Endothelial cell of umbilical vein (primary cell): Measurements from ENCODE around the gene ABHD8.
A peak's percentile ranks its signal among the peaks of the same experiment; 100 is the strongest.

Experiments
- CTCF ChIP-seq, 2 donors: IDR thresholded peaks; 1 replicate in 1 of 2; 2 replicates in 1 of 2; pipeline ENCODE4 v1.5.1; 2011; ENCODE audit warnings: low read length in 2 of 2, mild to moderate bottlenecking in 2 of 2, moderate library complexity in 2 of 2, control low read depth in 1 of 2, inconsistent platforms in 1 of 2, low read depth in 1 of 2; ENCODE audit not compliant: insufficient read depth in 1 of 2; ENCODE audit errors: extremely low read depth in 1 of 2
- EZH2 ChIP-seq: IDR thresholded peaks from 2 replicates; pipeline ENCODE4 v1.6.1; 2012; ENCODE audit warnings: borderline replicate concordance, low read depth, mild to moderate bottlenecking, moderate library complexity, low read length, inconsistent platforms; ENCODE audit not compliant: severe bottlenecking
- JUN ChIP-seq: IDR thresholded peaks from 2 replicates; pipeline ENCODE4 v1.6.1; 2011; ENCODE audit warnings: borderline replicate concordance, low read depth; ENCODE audit not compliant: insufficient read length, insufficient read depth
- MYC ChIP-seq: IDR thresholded peaks from one replicate; pipeline ENCODE4 v1.6.1; 2011; ENCODE audit warnings: mild to moderate bottlenecking, low read depth, low read length
- POLR2A ChIP-seq: IDR thresholded peaks from 2 replicates; pipeline ENCODE4 v1.6.1; 2012; ENCODE audit warnings: low read depth, mild to moderate bottlenecking, control low read depth, low read length
- POLR2AphosphoS5 ChIP-seq: IDR thresholded peaks from 2 replicates; pipeline ENCODE4 v1.6.1; 2012; ENCODE audit warnings: low read depth, mild to moderate bottlenecking, control low read depth, low read length, moderate library complexity; ENCODE audit not compliant: insufficient read depth
- TF ChIP-seq, protein P1 (sequence below): IDR thresholded peaks from 2 replicates; pipeline ENCODE4 v1.6.1; 2011; ENCODE audit not compliant: insufficient read depth, insufficient read length

DNA sequence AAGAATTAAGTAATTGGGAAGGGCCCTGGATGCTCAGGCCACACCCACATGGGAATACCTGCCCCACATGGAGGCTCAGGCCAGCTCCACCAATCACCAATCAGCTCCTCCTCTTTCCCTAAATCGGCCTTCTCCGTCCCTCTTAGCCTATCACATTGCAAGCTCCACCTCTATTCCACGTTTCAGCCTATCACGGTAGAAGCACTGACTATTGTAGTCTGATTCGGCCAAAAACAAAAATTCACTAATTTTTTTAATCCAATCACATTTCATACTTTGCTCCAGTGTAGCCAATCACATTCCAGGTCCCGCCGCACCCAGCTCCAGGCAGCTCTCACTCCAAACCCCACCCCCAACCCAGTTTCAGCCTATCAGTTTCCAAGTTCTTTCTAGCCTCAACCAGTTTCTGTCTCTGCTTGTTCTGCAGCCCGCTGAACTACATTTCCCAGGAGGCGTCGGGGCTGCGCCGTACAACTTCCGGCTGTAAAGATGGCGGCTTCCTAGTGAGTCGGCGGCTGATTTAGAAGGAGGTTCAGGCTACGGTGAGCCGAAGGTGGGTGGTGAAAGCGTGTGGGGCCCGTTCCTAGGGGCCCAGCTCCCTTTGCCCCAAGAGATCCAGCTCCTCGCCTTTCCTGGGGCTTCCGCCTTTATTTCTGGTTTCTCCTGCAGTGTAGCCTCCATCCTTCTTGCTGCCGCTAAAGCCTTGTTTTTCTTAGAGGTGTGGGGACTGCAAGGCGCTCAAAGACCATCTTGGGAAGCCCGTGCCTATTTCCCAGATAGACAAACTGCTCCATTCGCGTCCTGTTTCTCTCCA lies 36.0 kb downstream of the ABHD8 start, which contains the start of gene BABAM1:
- TF ChIP-seq CTCF (IDR thresholded peaks at IDR 0.05; ENCODE audit: extremely low read depth in 1 of 2, insufficient read depth in 1 of 2, low read depth in 1 of 2, low read length in 2 of 2), result no peak
- TF ChIP-seq POLR2A, result peak; percentile 82
- TF ChIP-seq, protein P1, sequence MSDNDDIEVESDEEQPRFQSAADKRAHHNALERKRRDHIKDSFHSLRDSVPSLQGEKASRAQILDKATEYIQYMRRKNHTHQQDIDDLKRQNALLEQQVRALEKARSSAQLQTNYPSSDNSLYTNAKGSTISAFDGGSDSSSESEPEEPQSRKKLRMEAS, result no peak
- TF ChIP-seq EZH2, result peak; percentile 87
- no peak for TF ChIP-seq MYC
- TF ChIP-seq POLR2AphosphoS5, result peak; percentile 89
- no peak for TF ChIP-seq JUN
